ENCODE data around the gene C22orf23.
A peak's percentile ranks its signal among the peaks of the same experiment; 100 is the strongest.

Gene C22orf23

GRCh38 chr22:37930952-37931440 lies 22.4 kb downstream of the C22orf23 start:
- H3K27me3 Mint-ChIP-seq = no peaks in the 10 kb centered on the region
- DNase-seq (no peak), ATAC-seq (replicated peaks) (no peak)
- H3K4me1 Mint-ChIP-seq = peaks cover 26 to 27% of the 10 kb centered on the region in 2 donors
- no peak overlapping the region for H3K4me3 Mint-ChIP-seq
- peaks cover 21 to 31% of the 10 kb centered on the region in 2 donors for H3K36me3 Mint-ChIP-seq
- peak overlapping the region; percentile 51 for H3K27ac Mint-ChIP-seq
- H3K9me3 Mint-ChIP-seq = no peaks in the 10 kb centered on the region

GRCh38 chr22:37930270-37930951 lies 23.0 kb downstream of the C22orf23 start:
- no peak overlapping the region for H3K27ac Mint-ChIP-seq
- no peaks in the 10 kb centered on the region for H3K9me3 Mint-ChIP-seq
- no peak for DNase-seq
- H3K27me3 Mint-ChIP-seq = no peaks in the 10 kb centered on the region
- H3K4me1 Mint-ChIP-seq = peaks cover 26 to 27% of the 10 kb centered on the region in 2 donors
- ATAC-seq (replicated peaks) = peak; percentile 32 to 40
- H3K4me3 Mint-ChIP-seq = no peak overlapping the region
- peaks cover 21 to 31% of the 10 kb centered on the region in 2 donors for H3K36me3 Mint-ChIP-seq

GRCh38 chr22:37929390-37929789 lies 24.0 kb downstream of the C22orf23 start:
- H3K27ac Mint-ChIP-seq = no peak overlapping the region
- H3K36me3 Mint-ChIP-seq = peaks cover 21 to 34% of the 10 kb centered on the region in 2 donors
- DNase-seq (no peak), ATAC-seq (replicated peaks) (no peak)
- no peak overlapping the region for H3K4me3 Mint-ChIP-seq
- no peaks in the 10 kb centered on the region for H3K9me3 Mint-ChIP-seq
- peaks cover 25 to 27% of the 10 kb centered on the region in 2 donors for H3K4me1 Mint-ChIP-seq
- no peaks in the 10 kb centered on the region for H3K27me3 Mint-ChIP-seq

- H3K4me1 Mint-ChIP-seq = peaks cover 9 to 13% of the 10 kb centered on the region in 2 donors
- ATAC-seq (replicated peaks) (no peak), DNase-seq (no peak)
- no peaks in the 10 kb centered on the region for H3K9me3 Mint-ChIP-seq
- no peak overlapping the region for H3K4me3 Mint-ChIP-seq
- H3K27me3 Mint-ChIP-seq = no peaks in the 10 kb centered on the region
- H3K27ac Mint-ChIP-seq = no peak overlapping the region
- peaks cover 23 to 34% of the 10 kb centered on the region in 2 donors for H3K36me3 Mint-ChIP-seq
These were observed 25.8 kb downstream of the C22orf23 start for GRCh38 chr22:37927637-37927936.

GRCh38 chr22:37926771-37927636 lies 26.4 kb downstream of the C22orf23 start:
- no peak for DNase-seq
- Mint-ChIP-seq H3K27ac (no peak overlapping the region), H3K4me1 (peaks cover 6 to 13% of the 10 kb centered on the region in 2 donors)

GRCh38 chr22:37926358-37926757 lies 27.0 kb downstream of the C22orf23 start:
- Mint-ChIP-seq H3K9me3 (no peaks in the 10 kb centered on the region), H3K27me3 (no peaks in the 10 kb centered on the region), H3K4me1 (peaks cover 0 to 7% of the 10 kb centered on the region in 2 donors), H3K36me3 (peaks cover 23 to 26% of the 10 kb centered on the region in 2 donors), H3K4me3 (no peak overlapping the region), H3K27ac (no peak overlapping the region)
- ATAC-seq (replicated peaks) (no peak), DNase-seq (no peak)

More at GRCh38 chr22:37926771-37927636, 26.4 kb downstream of the C22orf23 start:
- no peak overlapping the region for H3K4me3 Mint-ChIP-seq
- no peaks in the 10 kb centered on the region for H3K9me3 Mint-ChIP-seq
- H3K27me3 Mint-ChIP-seq = no peaks in the 10 kb centered on the region
- H3K36me3 Mint-ChIP-seq = peaks cover 23 to 29% of the 10 kb centered on the region in 2 donors
- ATAC-seq (replicated peaks) = no peak

- no peaks in the 10 kb centered on the region for H3K27me3 Mint-ChIP-seq
- no peak overlapping the region for H3K4me3 Mint-ChIP-seq
- DNase-seq (no peak), ATAC-seq (replicated peaks) (no peak)
- H3K27ac Mint-ChIP-seq = no peak overlapping the region
- H3K36me3 Mint-ChIP-seq = peaks cover 23 to 26% of the 10 kb centered on the region in 2 donors
- H3K9me3 Mint-ChIP-seq = no peaks in the 10 kb centered on the region
- peaks cover 0 to 5% of the 10 kb centered on the region in 2 donors for H3K4me1 Mint-ChIP-seq
These were observed 27.6 kb downstream of the C22orf23 start for GRCh38 chr22:37925767-37926166.

GRCh38 chr22:37925330-37925729 lies 28.1 kb downstream of the C22orf23 start:
- Mint-ChIP-seq H3K36me3 (peaks cover 23 to 26% of the 10 kb centered on the region in 2 donors), H3K4me3 (no peak overlapping the region), H3K4me1 (peaks cover 2 to 3% of the 10 kb centered on the region in 2 donors), H3K27ac (no peak overlapping the region), H3K9me3 (no peaks in the 10 kb centered on the region), H3K27me3 (no peaks in the 10 kb centered on the region)
- DNase-seq (no peak), ATAC-seq (replicated peaks) (no peak)

GRCh38 chr22:37924386-37925065 lies 28.9 kb downstream of the C22orf23 start:
- DNase-seq = no peak
- peaks cover 7 to 9% of the 10 kb centered on the region in 2 donors for H3K4me1 Mint-ChIP-seq
- ATAC-seq (replicated peaks) = no peak
- no peaks in the 10 kb centered on the region for H3K27me3 Mint-ChIP-seq
- H3K27ac Mint-ChIP-seq = peak overlapping the region; percentile 51
- no peaks in the 10 kb centered on the region for H3K9me3 Mint-ChIP-seq
- peaks cover 27 to 31% of the 10 kb centered on the region in 2 donors for H3K36me3 Mint-ChIP-seq
- H3K4me3 Mint-ChIP-seq = no peak overlapping the region

GRCh38 chr22:37923927-37924326 lies 29.5 kb downstream of the C22orf23 start:
- peaks cover 7 to 9% of the 10 kb centered on the region in 2 donors for H3K4me1 Mint-ChIP-seq
- peak overlapping the region; percentile 51 for H3K27ac Mint-ChIP-seq
- no peaks in the 10 kb centered on the region for H3K9me3 Mint-ChIP-seq
- no peak for DNase-seq
- H3K4me3 Mint-ChIP-seq = no peak overlapping the region
- H3K36me3 Mint-ChIP-seq = peaks cover 23 to 25% of the 10 kb centered on the region in 2 donors
- no peaks in the 10 kb centered on the region for H3K27me3 Mint-ChIP-seq
- no peak for ATAC-seq (replicated peaks)

- no peaks in the 10 kb centered on the region for H3K9me3 Mint-ChIP-seq
- H3K36me3 Mint-ChIP-seq = peaks cover 21 to 22% of the 10 kb centered on the region in 2 donors
- no peak overlapping the region for H3K27ac Mint-ChIP-seq
- no peaks in the 10 kb centered on the region for H3K27me3 Mint-ChIP-seq
- H3K4me3 Mint-ChIP-seq = no peak overlapping the region
- DNase-seq (no peak), ATAC-seq (replicated peaks) (no peak)
- peaks cover 13 to 20% of the 10 kb centered on the region in 2 donors for H3K4me1 Mint-ChIP-seq
These were observed 31.2 kb downstream of the C22orf23 start for GRCh38 chr22:37922191-37922590.

- peaks cover 14 to 20% of the 10 kb centered on the region in 2 donors for H3K4me1 Mint-ChIP-seq
- H3K9me3 Mint-ChIP-seq = no peaks in the 10 kb centered on the region
- no peaks in the 10 kb centered on the region for H3K27me3 Mint-ChIP-seq
- H3K4me3 Mint-ChIP-seq = peak overlapping the region; percentile 80 to 82
- H3K36me3 Mint-ChIP-seq = peaks cover 18 to 23% of the 10 kb centered on the region in 2 donors
- ATAC-seq (replicated peaks) (peak; percentile 50 to 58), DNase-seq (no peak)
- H3K27ac Mint-ChIP-seq = peak overlapping the region; percentile 99
These were observed 33.3 kb downstream of the C22orf23 start for GRCh38 chr22:37920126-37920525.

GRCh38 chr22:37918580-37919270 lies 34.7 kb downstream of the C22orf23 start:
- ATAC-seq (replicated peaks) (no peak), DNase-seq (no peak)
- H3K36me3 Mint-ChIP-seq = peaks cover 18 to 21% of the 10 kb centered on the region in 2 donors
- H3K4me3 Mint-ChIP-seq = peak overlapping the region; percentile 8 to 28
- no peaks in the 10 kb centered on the region for H3K27me3 Mint-ChIP-seq
- no peaks in the 10 kb centered on the region for H3K9me3 Mint-ChIP-seq
- H3K27ac Mint-ChIP-seq = peak overlapping the region; percentile 87
- peaks cover 14 to 20% of the 10 kb centered on the region in 2 donors for H3K4me1 Mint-ChIP-seq
